Liver (tissue), 9 donors: ENCODE results near the gene PHB1. TPM values are rescaled to one million over a fixed set of nuclear protein-coding genes. Genes with fewer than 3 reads are reported as not detected.

Source experiments
- DNase-seq: peaks from one replicate; pipeline ENCODE4 v3.0.0-alpha.2; 2017; ENCODE audit warnings: low spot score
- H3K27ac ChIP-seq, 2 donors: one replicate each; pipeline ENCODE4 v1.7.0; 2013; ENCODE audit warnings: inconsistent platforms in 2 of 2, low read length in 2 of 2, control low read depth in 1 of 2, low read depth in 1 of 2, mild to moderate bottlenecking in 1 of 2
- H3K27me3 ChIP-seq, 4 donors: one replicate each; pipeline versions ENCODE4 v1.6.1 to v1.7.0; 2013; ENCODE audit warnings: low read length in 3 of 4, inconsistent platforms in 1 of 4, mild to moderate bottlenecking in 1 of 4, moderate library complexity in 1 of 4; ENCODE audit not compliant: control insufficient read depth in 4 of 4, insufficient read depth in 4 of 4
- H3K36me3 ChIP-seq, 4 donors: one replicate each; pipeline versions ENCODE4 v1.6.1 to v1.7.0; 2013; ENCODE audit warnings: low read length in 3 of 4, mild to moderate bottlenecking in 3 of 4, low read depth in 1 of 4, moderate library complexity in 1 of 4; ENCODE audit not compliant: control insufficient read depth in 4 of 4, insufficient read depth in 3 of 4
- H3K4me1 ChIP-seq, 4 donors: one replicate each; pipeline versions ENCODE4 v1.6.1 to v1.7.0; 2013; ENCODE audit warnings: low read length in 3 of 4, mild to moderate bottlenecking in 3 of 4, moderate library complexity in 1 of 4; ENCODE audit not compliant: control insufficient read depth in 4 of 4, insufficient read depth in 4 of 4
- H3K4me3 ChIP-seq, 3 donors: one replicate each; pipeline versions ENCODE4 v1.6.1 to v1.7.0; 2013; ENCODE audit warnings: low read length in 3 of 3, control low read depth in 1 of 3, low read depth in 1 of 3, mild to moderate bottlenecking in 1 of 3
- H3K9ac ChIP-seq, 2 donors: one replicate each; pipeline ENCODE4 v1.7.0; 2013; ENCODE audit warnings: low read length in 2 of 2, mild to moderate bottlenecking in 2 of 2, moderate library complexity in 2 of 2, control low read depth in 1 of 2, low read depth in 1 of 2
- H3K9me3 ChIP-seq, 4 donors: one replicate each; pipeline versions ENCODE4 v1.6.1 to v1.7.0; 2013; ENCODE audit warnings: low read length in 3 of 4; ENCODE audit not compliant: control insufficient read depth in 4 of 4
- EGR1 ChIP-seq, 2 donors: IDR thresholded peaks; 2 replicates each; pipeline ENCODE4 v1.6.1; 2016 to 2018; ENCODE audit warnings: antibody characterized with exemption in 2 of 2, low read depth in 2 of 2
- FOXA1 ChIP-seq: IDR thresholded peaks from 2 replicates; pipeline ENCODE4 v1.6.1; 2016; ENCODE audit warnings: antibody characterized with exemption
- FOXA2 ChIP-seq: IDR thresholded peaks from 2 replicates; pipeline ENCODE4 v1.6.1; 2016; ENCODE audit warnings: antibody characterized with exemption
- GABPA ChIP-seq, 2 donors: IDR thresholded peaks in 1 of 2; conservative IDR thresholded peaks in 1 of 2; 2 replicates each; pipeline ENCODE4 v1.6.1; 2016; ENCODE audit warnings: antibody characterized with exemption in 2 of 2, mild to moderate bottlenecking in 1 of 2, moderate library complexity in 1 of 2
- HNF4A ChIP-seq, 2 donors: conservative IDR thresholded peaks; 2 replicates each; pipeline ENCODE4 v1.6.1; 2016; ENCODE audit warnings: antibody characterized with exemption in 2 of 2, mild to moderate bottlenecking in 2 of 2
- HNF4G ChIP-seq: IDR thresholded peaks from 2 replicates; pipeline ENCODE4 v1.6.1; 2016; ENCODE audit warnings: antibody characterized with exemption
- JUND ChIP-seq, 2 donors: IDR thresholded peaks; 2 replicates each; pipeline ENCODE4 v1.6.1; 2016; ENCODE audit warnings: antibody characterized with exemption in 2 of 2
- MAX ChIP-seq: IDR thresholded peaks from 2 replicates; pipeline ENCODE4 v1.6.1; 2016; ENCODE audit warnings: antibody characterized with exemption
- NR2F2 ChIP-seq: IDR thresholded peaks from 2 replicates; pipeline ENCODE4 v1.6.1; 2016; ENCODE audit warnings: antibody characterized with exemption
- RAD21 ChIP-seq, 2 donors: IDR thresholded peaks; 2 replicates each; pipeline ENCODE4 v1.6.1; 2016; ENCODE audit warnings: antibody characterized with exemption in 2 of 2, mild to moderate bottlenecking in 2 of 2
- REST ChIP-seq: IDR thresholded peaks from 2 replicates; pipeline ENCODE4 v1.6.1; 2016; ENCODE audit warnings: antibody characterized with exemption, mild to moderate bottlenecking
- RXRA ChIP-seq, 2 donors: IDR thresholded peaks; 2 replicates each; pipeline ENCODE4 v1.6.1; 2017 to 2018; ENCODE audit warnings: antibody characterized with exemption in 2 of 2, mild to moderate bottlenecking in 1 of 2
- YY1 ChIP-seq: IDR thresholded peaks from 2 replicates; pipeline ENCODE4 v1.6.1; 2016; ENCODE audit warnings: antibody characterized with exemption, mild to moderate bottlenecking
- ZBTB33 ChIP-seq: IDR thresholded peaks from 2 replicates; pipeline ENCODE4 v1.6.1; 2016; ENCODE audit warnings: antibody characterized with exemption
- WGBS: extraction: QIAGEN DNeasy Blood & Tissue Kit; methylation state at CpG from one replicate; pipeline ENCODE4 v1.1.7; 2013; 5-methylcytosine and 5-hydroxymethylcytosine counted together
- polyA plus RNA-seq, 2 donors: library from polyadenylated mRNA; stranded (reverse) in 1 of 2; unstranded in 1 of 2; fragments of 200-250 nt in 1 of 2; fragments of >200 nt in 1 of 2; fragmentation: Nextera tagmentation in 1 of 2; extraction: Ambion mirVana in 1 of 2; gene quantifications; one replicate each; pipeline versions ENCODE4 v1.2.1 to v1.2.3, GENCODE V29; 2013 to 2015
- total RNA-seq, 2 donors: library from RNA; depleted of rRNA; stranded (reverse); fragments of >200 nt; gene quantifications; one replicate each; pipeline ENCODE4 v1.2.3, GENCODE V29; 2014
- TF ChIP-seq, protein P1 (sequence below): fragments of 150-350 bp; IDR thresholded peaks from 2 replicates; pipeline ENCODE4 v1.5.1; 2017; ENCODE audit warnings: improper control_type of control experiment, low read depth, low read length; ENCODE audit not compliant: missing input control
- donor health status: healthy.
- donor health status: healthy.
- donor health status: healthy.
- donor health status: healthy.
- donor health status: healthy.

Gene PHB1
- total and polyA plus RNA-seq, 4 donors = 52.5 to 149 (median 98.5) TPM

GRCh38 chr17:49452201-49452600 lies 37.5 kb upstream of the PHB1 start:
- no peak for DNase-seq
- Histone ChIP-seq H3K9me3 (no peaks in the 10 kb centered on the region), H3K27me3 (peaks cover 0 to 9% (median 0%) of the 10 kb centered on the region in 4 donors), H3K27ac (no peak overlapping the region), H3K4me3 (no peak overlapping the region), H3K4me1 (no peaks in the 10 kb centered on the region), H3K9ac (no peak overlapping the region), H3K36me3 (no peaks in the 10 kb centered on the region)
- TF ChIP-seq YY1 = no peak
- TF ChIP-seq EGR1 (IDR thresholded peaks at IDR 0.05; ENCODE audit: low read depth in 2 of 2) = no peak
- TF ChIP-seq NR2F2 = no peak
- TF ChIP-seq ZBTB33 = no peak
- TF ChIP-seq GABPA (IDR thresholded peaks at IDR 0.05 in 1 of 2, conservative IDR thresholded peaks at IDR 0.05 in 1 of 2) = no peak
- TF ChIP-seq RAD21 (IDR thresholded peaks at IDR 0.05) = no peak
- no peak for TF ChIP-seq FOXA2
- TF ChIP-seq MAX = no peak
- no peak for TF ChIP-seq FOXA1
- TF ChIP-seq JUND (IDR thresholded peaks at IDR 0.05) = no peak
- TF ChIP-seq REST = no peak
- TF ChIP-seq HNF4A (conservative IDR thresholded peaks at IDR 0.05) = no peak
- TF ChIP-seq HNF4G = no peak
- no peak for TF ChIP-seq RXRA (IDR thresholded peaks at IDR 0.05)
- 46% methylated on average over 5 of the region's 5 CpGs for WGBS

DNA sequence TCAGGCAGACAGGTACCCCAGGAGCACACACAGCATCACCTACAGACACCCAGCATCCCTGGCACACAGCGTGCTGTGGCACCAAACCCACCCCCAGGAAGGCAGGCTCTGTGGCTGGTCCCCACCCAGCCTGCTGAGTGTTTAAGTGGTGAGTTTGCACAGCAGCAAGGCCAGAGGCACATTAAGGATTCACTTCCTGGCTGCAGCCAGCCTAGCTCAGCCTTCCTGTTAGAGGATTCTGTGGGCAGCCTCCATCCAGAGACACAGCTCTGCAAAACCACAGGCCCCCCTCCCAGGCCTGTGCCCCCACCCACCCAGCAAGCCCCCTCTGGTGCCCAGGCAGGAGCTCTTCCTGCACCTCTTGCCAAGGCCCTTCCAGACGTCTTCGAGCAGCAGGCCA lies 36.1 kb upstream of the PHB1 start:
- Histone ChIP-seq H3K4me3 (no peak overlapping the region), H3K27me3 (no peaks in the 10 kb centered on the region), H3K9me3 (no peaks in the 10 kb centered on the region), H3K36me3 (no peaks in the 10 kb centered on the region), H3K9ac (no peak overlapping the region), H3K4me1 (no peaks in the 10 kb centered on the region), H3K27ac (no peak overlapping the region)
- TF ChIP-seq, protein P1, sequence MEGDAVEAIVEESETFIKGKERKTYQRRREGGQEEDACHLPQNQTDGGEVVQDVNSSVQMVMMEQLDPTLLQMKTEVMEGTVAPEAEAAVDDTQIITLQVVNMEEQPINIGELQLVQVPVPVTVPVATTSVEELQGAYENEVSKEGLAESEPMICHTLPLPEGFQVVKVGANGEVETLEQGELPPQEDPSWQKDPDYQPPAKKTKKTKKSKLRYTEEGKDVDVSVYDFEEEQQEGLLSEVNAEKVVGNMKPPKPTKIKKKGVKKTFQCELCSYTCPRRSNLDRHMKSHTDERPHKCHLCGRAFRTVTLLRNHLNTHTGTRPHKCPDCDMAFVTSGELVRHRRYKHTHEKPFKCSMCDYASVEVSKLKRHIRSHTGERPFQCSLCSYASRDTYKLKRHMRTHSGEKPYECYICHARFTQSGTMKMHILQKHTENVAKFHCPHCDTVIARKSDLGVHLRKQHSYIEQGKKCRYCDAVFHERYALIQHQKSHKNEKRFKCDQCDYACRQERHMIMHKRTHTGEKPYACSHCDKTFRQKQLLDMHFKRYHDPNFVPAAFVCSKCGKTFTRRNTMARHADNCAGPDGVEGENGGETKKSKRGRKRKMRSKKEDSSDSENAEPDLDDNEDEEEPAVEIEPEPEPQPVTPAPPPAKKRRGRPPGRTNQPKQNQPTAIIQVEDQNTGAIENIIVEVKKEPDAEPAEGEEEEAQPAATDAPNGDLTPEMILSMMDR = no peak
- WGBS = 73% methylated on average over 3 of the region's 3 CpGs
- DNase-seq = no peak
